HG02763 (cell line): Measurements from ENCODE around the gene LRRC56.

ENCODE experiments used
- ATAC-seq: cut with Tn5 transposase; IDR thresholded peaks from one replicate; pipeline ENCODE4 v1.9.1; 2021; ENCODE audit warnings: mild to moderate bottlenecking, moderate library complexity; ENCODE audit not compliant: unreplicated experiment

The LRRC56 gene

GRCh38 chr11:592501-592900 is 55.2 kb downstream of the LRRC56 start:
- ATAC-seq: no peak

- no peak for ATAC-seq
These were observed 55.6 kb downstream of the LRRC56 start for GRCh38 chr11:592918-593317.

DNA sequence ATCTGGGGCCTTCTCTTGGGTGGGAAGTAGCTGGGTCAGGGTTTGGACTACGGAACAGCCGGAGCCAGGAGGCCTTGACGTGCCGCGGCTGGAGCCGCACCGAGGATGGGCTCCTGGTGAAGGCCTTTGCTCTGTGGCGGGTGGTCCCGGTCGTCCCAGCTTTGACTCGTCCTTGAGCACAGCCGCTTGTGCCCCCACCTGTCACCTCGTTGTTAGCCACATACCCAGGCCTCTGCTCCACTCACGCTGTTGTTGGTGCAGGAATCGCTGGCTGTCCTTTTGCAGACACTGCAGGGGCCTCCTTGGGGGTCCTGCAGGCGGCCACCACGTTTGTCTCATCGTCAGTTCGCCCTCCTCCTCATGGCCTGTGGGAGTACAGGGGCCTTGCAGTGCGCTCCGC is 56.0 kb downstream of the LRRC56 start:
- ATAC-seq: no peak

GRCh38 chr11:595400-595799 is 58.1 kb downstream of the LRRC56 start:
- ATAC-seq: no peak

DNA sequence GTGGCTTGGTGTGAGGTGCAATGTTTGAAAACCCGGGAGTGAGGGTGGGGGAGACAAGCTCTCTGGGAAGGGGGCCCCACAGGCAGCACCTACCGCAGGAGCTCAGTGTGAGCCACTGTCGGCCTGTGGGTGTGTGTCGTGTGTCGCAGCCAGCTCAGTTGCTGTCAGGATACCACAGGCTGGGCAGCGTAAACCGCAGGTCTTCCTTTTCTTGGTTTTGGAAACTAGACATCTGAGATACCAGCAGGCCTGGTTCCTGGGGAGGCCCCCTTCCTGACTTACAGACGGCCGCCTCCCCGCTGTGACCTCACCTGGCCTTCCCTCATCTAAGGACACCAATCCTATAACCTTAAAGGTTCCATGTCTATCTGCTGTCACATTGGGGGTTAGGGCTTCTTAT is 59.0 kb downstream of the LRRC56 start:
- no peak for ATAC-seq

DNA sequence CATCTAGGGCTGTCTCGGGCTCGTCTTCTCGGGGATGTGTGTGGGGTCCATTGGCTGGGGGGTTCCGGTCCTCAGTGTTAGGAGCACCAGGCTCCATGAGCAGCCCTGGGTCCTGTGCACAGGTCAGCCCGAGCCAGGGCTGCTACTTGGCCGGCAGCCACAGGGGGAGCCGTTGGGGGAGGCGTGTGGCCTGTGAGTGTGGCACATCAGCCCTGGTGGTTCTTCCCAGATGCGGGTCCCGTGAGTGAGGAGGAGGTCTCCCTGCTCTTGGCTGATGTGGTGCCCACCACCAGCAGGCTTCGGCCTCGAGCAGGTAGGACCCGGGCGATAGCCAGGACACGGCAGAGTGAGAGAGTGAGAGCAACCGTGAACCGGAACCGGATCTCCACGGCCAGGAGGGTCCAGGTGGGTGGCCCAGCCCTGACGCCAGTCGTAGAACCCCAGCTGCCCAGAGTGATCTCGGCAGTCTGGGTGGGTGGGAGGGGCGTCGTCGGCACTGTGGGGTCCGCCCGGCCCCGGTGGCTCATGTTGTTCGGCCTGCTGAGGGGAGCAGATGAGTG is 59.9 kb downstream of the LRRC56 start:
- ATAC-seq: no peak

DNA sequence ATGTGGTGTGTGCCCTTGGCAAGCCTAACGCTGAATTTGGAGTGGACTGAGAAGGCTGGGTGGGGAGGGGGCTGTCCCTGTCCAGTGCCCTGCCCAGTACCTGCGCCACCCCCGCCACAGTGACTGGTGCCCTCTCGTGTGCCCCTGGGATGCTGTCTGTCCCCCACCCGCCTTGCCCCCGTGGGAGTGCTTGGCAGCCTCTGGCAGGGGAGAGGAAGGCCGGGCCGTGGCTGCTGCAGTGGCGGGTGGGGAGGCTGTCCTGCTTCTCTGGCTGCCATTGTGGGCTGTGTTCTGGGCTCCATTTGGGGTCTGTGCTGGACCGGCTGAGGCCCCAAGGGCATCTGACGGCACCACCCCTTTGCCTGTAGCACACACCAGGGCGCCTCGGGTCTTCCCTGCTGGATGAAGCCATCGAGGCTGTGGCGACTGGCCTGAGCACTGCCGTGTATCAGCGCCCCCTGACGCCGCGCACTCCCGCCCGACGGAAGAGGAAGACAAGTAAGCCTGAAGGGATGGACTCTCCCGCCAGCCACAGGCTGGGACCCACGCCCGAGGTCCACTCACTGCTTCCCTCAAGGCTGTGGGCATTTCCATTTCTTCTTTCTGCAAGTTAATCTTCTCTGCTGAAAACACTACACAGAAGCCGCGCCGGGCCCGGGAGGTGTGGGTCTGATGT is 60.8 kb downstream of the LRRC56 start:
- ATAC-seq: no peak

DNA sequence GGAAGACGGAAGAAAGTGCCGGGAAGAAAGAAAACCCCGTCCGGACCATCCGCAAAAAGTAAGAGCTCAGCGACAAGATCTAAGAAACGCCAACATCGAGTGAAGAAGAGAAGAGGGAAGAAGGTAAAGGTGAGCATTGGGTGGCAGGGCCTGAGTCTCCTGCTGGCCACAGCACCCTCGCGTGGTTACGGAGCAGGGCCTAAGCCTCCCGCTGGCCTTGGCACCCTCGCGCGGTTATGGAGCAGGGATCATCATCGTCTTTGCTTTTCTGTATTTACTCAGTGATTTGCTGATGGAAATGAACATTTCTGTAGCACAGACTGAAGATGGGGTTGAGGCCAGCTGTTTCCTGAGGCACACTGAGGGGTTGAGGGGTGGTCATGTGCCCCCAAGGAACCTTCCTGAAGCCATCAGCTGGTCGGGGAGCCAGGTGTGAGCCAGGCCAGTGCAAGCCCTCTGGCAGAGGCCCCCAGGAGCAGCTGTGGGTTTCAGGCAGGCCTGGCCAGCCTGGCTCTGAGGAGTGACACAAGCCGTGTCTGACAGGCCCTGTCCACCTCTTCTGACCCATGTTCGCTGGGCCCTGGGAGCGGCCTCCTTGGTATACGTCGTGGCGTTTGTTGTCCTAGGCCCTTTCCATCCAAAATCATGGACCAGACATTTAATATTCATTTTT is 64.4 kb downstream of the LRRC56 start:
- ATAC-seq: no peak

- ATAC-seq: no peak
These were observed 65.8 kb downstream of the LRRC56 start for GRCh38 chr11:603154-603553.
